T-helper 2 cell treated with Interferon-gamma antibody and Interleukin-4, amounts not matched to agents 100 ng/mL and 5 ng/mL, for 36 hours (primary cell): ENCODE data around the gene CCDC57. TPM values are rescaled to one million over a fixed set of nuclear protein-coding genes. Genes with fewer than 3 reads are reported as not detected.
"Not testable (repeated sequence)": the region's sequence is repeated elsewhere in the genome, so short reads cannot be mapped to it uniquely, and the experiment has no call there.

Experiments used
- intact Hi-C: fragments of 100-400 bp; cut with micrococcal nuclease; formaldehyde crosslinking; loops from one replicate; pipeline ENCODE4 v1.15.1; 2023
- total RNA-seq: library from RNA; stranded (reverse); gene quantifications from 2 replicates; pipeline ENCODE4 v1.2.3, GENCODE V29; 2022

The CCDC57 gene
- total RNA-seq, 1 donor from 2014 or later = 59.0 TPM

DNA sequence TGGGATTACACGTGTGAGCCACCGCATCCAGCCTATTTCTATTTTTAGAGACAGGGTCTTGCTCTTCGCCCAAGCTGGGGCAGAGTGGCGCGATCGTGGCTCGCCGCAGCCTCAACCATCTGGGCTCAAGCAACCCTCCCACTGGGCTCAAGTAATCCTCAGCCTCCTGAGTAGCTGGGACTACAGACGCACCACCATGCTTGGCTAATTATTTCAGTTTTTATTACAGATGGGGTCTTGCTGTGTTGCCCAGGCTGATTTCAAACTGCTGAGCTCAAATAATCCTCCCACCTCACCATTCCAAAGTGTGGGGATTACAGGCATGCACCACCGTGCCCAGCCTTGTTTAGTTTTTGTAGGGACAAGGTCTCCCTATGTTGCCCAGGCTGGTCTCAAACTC is 53.8 kb downstream of the CCDC57 start:
- intact Hi-C loops = no loop called here

DNA sequence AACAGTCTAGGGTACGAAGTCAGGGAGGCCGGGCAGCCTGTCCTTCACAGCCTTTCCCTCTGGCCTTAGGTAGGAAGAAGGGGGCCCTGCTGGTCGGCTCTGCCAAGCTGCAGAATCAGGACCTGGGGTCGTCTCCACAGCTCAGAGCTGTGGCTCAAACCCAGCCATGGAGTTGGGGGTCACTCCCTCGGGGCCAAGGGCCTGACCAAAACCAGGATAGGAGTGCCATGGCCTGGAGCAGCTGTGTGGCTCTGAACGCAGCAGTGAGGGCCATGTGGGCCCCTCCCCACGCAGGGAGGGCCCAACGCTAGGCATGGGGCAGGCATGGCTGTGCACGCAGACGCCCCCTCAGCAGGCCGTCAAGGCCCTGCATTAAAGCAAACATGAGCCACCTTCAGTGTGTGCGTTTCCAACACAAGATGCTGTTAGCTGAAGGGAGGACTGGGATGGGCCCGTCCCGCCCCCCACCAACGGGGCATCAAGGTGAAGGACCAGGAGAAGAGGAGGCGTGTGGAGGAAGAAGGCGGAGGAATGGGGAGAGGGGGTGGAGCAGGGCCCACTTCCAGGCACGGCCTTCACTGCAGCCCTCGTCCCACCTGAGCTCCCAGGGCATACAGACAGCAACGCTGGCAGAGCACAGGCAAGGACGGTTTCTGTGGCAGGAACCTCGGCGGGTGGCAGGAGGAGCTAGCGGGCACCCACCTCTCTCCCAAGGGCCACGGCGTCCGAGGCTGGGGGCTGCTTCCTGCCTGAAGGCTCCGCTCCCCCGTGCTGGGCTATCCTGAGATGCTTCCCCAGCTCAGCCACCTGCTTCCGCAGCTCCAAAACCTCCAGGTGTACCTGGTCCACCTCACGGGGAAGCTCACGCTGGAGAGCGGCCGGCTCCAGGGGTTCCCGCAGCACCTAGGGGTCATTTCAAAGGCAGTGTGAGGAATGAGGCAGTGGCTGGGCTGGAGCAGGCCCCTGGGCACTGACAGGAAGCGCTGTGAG is 55.3 kb downstream of the CCDC57 start:
- intact Hi-C loops = no loop called here

DNA sequence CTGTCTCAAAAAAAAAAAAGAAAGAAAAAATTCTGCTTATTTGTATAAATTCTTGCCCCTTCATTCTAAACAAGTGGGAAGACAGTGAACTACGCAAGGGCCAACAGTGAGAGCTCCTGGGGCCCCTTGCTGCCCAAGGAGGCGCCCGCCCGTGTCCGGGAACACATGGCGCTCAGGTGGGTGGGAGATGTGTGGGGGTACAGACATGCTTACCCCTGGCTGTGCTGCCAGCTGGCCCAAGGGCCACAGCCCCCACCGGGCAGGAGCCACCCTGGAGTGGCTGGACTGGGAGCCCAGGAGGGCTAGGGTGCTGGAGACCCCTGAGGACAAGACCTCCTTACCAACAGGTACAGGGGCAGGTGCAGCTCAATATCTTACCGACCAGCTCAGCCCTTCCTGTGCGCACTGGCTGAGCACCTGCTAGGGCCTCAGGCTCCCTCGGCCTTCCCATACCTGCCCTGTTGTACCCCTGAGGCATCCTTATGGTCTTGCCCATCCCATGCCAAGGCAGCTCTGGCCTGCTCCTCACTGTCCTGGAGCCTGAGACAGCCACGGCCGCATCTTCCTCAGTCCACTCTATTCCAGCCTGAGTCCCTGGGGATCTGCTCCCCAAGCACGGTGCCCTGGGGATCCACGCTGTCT is 56.2 kb downstream of the CCDC57 start:
- intact Hi-C loops = no loop called here

DNA sequence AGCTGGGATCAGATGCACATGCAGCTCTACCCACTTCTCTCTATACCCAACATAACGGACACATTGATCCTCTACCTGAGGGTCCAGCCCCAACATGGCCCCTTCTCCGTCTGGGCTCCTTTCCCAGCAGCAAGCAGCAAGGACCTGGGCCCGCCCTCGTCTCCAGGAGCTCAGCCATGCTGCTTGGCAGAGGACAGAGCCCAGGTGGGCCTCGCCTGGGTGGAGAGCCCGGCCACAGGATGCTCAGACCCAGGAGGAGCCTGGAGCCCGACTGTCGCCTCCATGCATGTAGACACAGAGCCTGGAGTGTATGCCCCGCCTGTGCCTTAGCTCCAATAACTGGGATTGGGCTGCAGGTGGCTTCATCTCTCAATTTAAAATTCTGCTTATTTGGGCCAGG is 57.0 kb downstream of the CCDC57 start:
- intact Hi-C loops = loop anchor here (2.0 kb wide), 1 partner anchor 59 kb away; no protein-coding TSS in a partner anchor

DNA sequence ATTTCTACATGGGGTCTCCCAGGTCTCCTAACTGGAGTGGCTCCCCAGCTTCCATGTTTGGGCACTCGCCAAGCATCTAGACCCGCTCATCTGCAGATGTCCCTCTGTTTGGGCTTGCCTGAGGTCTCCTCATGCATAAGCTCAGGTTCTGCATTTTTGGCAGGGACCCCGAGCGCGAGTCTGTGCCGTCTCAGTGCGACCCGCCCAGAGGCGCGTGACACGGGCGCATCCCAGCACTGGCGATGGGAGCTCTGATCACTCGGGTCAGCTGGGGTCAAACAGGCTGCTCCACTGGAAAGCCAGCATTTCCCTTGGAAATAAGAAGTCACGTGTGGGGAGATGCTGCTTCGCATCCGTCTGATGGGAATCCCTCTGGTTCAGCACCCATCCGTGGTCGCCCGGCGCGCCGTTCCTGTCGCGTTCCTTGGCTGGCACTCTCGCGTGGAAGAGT is 57.7 kb downstream of the CCDC57 start:
- intact Hi-C loops = loop anchor here (1.0 to 2.0 kb wide), 3 partner anchors 49 to 124 kb away; partner anchors contain the start of gene RAC3

DNA sequence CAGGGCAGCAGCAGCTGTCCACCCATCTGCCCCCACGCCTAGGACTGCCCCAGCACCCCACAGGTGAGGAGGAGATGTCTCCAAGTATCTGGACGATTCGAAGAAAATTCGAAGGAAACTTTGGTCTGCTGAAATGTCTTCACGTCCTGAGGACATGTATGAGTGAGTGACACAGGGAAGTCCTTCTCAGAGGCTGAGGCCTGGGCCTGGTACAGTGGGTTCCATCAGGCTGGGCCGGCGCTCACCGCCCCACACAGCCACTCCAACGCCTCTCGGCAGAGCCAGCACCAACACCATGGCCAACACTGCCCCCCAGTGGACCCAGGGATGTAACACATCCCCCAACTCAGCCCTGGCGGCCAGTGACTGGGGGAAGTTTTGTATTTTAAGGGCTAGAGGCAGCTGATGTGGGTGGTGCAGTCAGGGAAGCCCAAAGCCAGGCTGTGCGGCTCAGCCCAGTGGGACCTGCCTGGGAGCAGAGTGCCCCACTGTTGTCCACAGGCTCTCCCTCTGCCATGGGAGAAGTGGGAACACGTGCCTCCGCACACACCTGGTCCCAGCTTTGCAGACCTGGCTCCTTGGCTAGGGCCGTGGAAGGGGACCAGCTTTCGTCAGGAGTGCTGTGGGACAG is 58.8 kb downstream of the CCDC57 start:
- intact Hi-C loops = loop anchor here (1.0 to 2.0 kb wide), 3 partner anchors 48 to 123 kb away; partner anchors contain the start of gene RAC3

DNA sequence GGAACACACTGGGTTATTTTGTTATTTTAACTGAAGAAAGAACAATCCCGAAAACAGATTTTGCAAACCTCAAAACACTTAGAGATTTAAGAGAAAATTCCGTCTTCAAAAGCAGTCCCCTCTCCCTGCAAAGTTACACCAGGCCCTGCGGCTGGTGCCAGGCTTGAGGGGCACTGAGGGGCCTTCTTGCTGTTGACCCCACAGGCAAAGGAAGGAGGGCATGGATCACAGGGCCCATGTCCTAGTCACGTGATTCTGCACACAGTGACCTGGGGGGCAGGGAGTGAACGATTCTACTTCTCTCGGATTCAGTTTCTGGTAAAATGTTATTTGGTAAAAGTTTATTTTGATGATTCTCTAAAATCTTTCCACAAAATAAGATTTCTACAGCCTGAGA is 59.3 kb downstream of the CCDC57 start:
- intact Hi-C loops = no loop called here

DNA sequence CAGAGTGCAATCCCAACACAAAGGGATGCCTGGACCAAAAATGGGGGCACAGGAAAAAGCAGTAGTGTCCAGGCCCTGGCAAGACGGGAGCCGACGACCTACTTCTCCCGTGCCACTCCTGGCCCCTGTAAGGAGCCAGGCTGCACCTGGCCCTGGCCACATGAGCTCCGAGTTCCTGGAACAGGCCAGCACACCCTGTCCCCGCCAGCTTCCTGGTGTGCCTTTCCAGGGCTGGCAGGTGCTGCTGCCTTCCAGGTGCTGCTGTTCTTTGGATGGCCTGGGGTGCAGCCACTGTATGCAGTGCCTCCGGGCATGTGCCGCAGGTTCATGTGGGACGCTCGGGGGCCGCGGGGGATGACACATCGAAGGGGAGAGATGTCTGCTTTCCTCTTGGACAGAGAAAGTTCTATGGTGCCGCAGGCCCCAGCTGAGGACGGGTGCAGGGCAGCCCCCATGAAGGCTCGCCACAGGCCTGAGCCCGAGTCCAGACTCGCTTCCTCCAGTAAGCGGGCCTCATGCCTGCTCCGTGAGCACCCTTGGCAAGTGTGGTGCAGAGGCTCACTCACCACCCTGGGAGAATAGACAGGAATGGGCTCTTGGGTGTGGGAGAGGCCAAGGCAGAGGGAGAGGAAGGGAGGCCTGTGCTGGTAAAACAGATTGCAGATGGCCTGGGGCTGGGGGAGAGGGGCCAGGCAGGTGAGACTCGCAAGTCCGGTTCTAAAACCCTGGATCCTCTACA is 59.9 kb downstream of the CCDC57 start:
- intact Hi-C loops = no loop called here

DNA sequence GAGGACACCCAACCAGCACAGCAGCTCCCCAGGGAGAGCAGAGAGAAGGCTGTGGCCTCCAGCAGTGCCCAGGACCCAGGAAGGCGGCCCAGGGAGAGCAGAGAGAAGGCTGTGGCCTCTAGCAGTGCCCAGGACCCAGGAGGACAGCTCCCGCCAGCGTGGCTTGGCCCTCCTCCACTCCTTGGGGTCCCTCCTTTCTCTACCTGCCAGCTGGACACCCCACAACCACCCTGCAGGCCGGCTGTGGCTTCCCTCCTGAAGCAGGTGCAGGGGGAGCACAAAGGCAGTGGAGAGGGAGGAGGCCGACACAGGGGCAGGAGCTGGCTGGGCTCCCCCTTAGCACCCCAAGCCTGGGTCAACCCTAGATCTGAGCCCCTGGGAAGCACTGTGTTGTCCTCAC is 60.5 kb downstream of the CCDC57 start:
- intact Hi-C loops = no loop called here

DNA sequence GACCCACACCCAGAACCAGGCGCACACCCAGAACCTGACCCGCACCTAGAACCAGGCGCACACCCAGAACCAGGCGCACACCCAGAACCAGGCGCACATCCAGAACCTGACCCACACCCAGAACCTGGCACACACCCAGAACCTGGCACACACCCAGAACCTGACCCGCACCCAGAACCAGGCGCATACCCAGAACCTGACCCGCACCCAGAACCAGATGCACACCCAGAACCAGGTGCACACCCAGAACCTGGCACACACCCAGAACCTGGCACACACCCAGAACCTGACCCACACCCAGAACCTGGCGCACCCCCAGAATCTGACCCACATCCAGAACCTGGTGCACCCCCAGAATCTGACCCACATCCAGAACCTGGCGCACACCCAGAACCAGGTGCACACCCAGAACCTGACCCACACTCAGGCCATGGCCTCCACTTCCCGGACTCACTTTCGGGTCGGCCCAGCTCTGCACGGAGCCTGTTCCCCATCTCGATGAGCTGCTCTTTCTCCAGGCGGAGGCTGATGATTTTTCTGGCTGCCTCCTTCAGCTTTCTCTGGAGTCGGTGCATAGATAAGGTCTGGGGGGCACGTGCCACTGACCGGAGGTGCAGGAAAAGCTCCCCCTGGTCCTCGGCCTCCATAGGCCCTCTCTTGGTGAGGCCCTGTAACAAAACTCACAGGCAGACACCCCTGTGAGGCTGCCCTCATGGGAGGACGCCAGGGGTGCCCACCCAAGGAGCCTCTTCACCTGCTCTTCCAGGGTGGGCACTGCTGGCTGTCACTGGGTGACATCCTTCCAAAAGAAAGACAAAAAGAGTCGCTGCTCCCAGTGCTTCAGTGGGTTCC is 61.3 kb downstream of the CCDC57 start:
- intact Hi-C loops = no loop called here

DNA sequence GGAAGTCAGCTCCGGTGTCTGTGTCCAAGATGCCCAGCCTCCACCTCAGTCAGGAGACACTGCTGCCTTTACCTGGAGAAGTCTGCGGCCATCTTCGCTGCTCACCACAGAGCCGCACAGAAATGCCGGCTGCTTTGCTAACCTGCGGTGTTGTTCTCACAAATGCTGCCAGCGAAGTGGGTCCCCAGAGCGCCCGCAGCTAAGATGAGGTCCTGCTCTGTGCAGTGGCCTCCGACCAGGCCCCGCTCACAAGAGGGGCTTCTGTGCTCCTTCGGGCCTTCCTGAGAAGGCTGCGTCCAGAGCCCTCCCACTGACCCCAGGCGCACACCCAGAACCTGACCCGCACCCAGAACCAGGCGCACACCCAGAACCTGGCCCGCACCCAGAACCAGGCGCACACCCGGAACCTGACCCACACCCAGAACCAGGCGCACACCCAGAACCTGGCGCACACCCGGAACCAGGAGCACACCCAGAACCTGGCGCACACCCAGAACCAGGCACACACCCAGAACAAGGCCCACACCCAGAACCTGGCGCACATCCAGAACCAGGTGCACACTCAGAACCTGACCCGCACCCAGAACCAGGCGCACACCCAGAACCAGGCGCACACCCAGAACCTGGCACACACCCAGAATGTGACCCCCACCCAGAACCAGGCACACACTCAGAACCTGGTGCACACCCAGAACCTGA is 63.1 kb downstream of the CCDC57 start:
- intact Hi-C loops = no loop called here

DNA sequence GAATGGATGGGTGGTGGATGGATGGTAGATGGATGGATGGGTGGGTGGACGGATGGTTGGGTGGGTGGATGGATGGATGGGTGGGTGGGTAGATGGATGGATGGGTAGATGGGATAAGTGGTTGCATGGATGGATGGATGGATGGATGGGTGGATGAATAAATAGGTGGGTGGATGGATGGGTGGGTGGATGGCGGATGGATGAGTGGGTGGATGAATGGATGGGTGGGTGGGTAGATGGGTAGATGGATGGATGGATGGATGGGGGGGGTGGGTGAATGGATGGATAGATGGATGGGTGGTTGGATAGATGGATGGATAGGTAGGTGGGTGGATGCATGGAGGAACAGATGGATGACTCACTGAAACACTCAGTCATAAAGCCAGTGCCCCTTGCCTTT is 63.6 kb downstream of the CCDC57 start:
- intact Hi-C loops = no loop called here

DNA sequence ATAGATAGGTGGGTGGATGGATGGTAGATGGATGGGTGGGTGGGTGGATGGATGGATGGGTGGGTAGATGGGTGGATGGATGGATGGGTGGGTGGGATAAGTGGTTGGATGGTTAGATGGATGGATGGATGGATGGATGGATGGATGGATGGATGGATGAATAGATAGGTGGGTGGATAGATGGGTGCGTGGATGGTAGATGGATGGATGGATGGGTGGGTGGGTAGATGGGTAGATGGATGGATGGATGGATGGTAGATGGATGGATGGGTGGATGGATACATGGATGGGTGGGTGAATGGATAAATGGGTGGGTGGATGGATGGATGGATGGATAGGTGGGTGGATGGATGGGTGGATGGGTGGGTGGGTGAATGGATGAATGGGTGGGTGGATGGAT is 64.6 kb downstream of the CCDC57 start:
- intact Hi-C loops = no loop called here

DNA sequence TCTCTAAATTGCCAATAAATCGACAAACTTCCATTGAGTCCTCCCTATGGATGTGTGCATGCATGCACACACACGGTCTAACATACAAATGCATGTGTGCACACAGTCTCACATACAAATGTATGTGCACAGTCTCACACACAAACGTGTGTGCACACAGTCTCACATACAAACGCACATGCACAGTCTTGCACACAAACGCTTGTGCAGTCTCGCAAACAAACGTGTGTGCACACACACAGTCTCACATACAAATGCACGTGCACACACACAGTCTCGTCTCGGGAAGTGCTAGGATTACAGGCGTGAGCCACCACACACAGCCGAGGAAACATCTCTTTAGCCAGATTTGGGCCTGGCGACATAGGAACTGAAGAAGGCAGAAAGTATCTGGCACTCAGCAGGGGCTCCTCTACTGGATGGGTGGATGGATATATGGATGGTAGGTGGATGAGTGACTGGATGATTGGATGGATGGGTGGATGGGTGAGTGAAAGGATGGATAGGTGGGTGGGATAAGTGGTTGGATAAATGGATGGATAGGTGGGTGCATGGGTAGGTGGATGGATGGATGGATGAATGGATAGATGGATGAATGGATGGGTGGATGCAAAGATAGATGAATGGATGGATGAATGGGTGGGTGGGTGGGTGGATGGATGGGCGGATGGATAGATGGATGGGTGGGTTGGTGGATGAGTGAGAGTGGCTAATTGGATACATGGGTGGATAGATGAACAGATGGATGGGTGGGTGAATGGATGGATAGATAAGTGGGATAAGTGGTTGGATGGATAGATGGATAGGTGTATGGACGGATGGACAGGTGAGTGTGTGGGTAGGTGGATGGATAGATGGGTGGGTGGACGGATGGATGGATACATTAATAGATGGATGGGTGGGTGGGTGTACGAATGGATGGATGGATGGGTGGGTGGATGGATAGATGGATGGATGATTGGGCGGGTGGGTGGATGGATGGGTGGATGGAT is 65.7 kb downstream of the CCDC57 start:
- intact Hi-C loops = no loop called here

DNA sequence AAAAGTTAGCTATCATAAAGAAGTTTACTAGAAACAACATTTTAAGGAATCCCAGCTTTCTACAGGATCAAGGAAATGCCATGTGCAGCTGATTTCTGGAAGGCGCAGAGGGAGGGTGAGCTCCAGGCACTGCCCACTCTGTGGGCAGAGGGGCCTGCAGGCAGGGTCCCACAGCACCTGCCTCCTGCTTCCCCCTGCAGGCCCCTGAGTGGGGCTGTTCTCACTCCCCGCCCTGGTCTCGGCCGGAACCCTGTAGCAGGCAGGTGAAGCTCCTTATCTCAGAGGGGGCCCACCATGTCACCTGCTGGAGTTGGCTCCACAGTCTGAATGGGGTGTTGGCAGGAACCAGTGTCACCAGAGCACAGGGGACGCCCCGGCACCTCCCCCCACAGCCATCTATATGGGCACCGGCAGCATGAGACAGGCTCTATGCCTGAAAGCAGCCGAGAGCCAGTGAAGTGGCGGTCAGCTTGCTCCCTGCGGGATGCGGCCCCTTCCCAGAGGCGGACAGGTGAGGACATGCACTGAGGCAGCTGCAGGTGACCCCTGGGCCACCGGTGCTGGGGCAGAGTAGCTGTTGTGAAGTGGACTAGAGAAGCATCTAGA is 67.0 kb downstream of the CCDC57 start:
- intact Hi-C loops = no loop called here

DNA sequence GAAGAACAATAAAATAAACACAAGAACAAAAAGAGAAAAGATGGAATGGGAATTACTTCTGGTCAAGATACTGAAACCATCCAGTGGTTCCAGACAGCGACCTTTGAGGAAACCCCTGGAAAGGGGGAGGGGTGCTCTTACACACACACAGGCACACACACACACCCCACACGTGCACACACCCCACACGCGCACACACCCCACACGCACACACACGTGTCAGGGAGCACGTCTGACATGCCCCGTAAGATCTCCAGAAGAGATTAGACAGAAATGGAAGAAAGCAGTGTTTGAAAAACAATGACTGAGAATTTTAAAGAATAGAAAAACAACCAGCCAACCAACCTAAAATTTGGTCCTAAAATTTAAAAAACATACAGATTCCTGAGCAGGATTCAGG is 69.3 kb downstream of the CCDC57 start:
- intact Hi-C loops = no loop called here

DNA sequence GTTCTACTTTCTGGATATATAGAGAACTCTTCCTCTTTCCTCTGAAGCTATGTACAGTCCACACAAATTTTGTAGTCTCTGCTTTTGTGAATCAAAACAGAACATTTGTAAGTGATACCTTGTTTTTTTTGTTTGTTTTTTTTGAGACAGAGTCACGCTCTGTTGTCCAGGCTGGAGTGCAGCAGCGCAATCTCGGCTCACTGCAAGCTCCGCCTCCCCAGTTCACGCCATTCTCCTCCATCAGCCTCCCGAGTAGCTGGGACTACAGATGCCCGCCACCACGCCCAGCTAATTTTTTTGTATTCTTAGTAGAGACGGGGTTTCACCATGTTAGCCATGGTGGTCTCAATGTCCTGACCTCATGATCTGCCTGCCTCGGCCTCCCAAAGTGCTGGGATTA is 72.7 kb downstream of the CCDC57 start:
- intact Hi-C loops = not testable (repeated sequence)

DNA sequence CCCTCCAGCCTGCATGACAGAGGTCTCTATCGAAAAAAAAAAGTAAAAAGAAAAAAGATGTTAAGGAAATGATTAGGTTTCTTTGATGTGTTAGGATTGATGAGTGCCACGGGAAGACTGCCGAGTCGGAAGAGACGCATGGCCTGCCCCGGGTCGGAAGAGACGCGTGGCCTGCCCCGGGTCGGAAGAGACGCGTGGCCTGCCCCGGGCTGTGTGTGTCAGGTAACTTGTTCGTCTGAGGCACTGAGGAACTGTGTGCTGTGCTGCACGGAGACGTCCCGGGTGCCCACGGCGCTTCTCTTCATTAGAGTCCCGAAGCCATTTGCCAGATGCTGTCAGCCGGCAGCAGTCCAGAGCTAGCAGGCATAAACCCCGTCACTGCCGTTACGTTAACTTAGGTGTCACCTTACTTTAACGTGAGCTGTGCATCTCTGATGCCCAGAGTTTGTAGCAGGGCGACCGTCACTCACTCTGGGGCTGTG is 74.1 kb downstream of the CCDC57 start:
- intact Hi-C loops = no loop called here
